H9 (cell line): ENCODE data around the gene CTNNA3. TPM values are rescaled to one million over a fixed set of nuclear protein-coding genes. Genes with fewer than 3 reads are reported as not detected.

Experiments used
- DNase-seq: peaks from one replicate; pipeline ENCODE4 v3.0.0-alpha.2; 2017
- H2AFZ ChIP-seq: one replicate; pipeline ENCODE4 v1.6.1; 2013; ENCODE audit warnings: mild to moderate bottlenecking, low read length, control low read depth, moderate library complexity
- H2AK5ac ChIP-seq: 2 replicates; pipeline ENCODE4 v1.6.1; 2013; ENCODE audit warnings: low read length, control low read depth, mixed read lengths; ENCODE audit not compliant: insufficient read length
- H2BK120ac ChIP-seq: one replicate; pipeline ENCODE4 v1.6.1; 2013; ENCODE audit warnings: low read depth, mild to moderate bottlenecking, low read length, control low read depth, inconsistent platforms; ENCODE audit not compliant: poor library complexity, severe bottlenecking
- H2BK12ac ChIP-seq: 2 replicates; pipeline ENCODE4 v1.6.1; 2013; ENCODE audit warnings: low read length, control low read depth, mixed read lengths, low read depth; ENCODE audit not compliant: insufficient read length
- H2BK15ac ChIP-seq: 2 replicates; pipeline ENCODE4 v1.6.1; 2013; ENCODE audit warnings: low read depth, low read length, control low read depth
- H2BK20ac ChIP-seq: one replicate; pipeline ENCODE4 v1.6.1; 2013; ENCODE audit warnings: low read depth, mild to moderate bottlenecking, low read length, control low read depth, inconsistent platforms; ENCODE audit not compliant: poor library complexity, severe bottlenecking
- H2BK5ac ChIP-seq: 2 replicates; pipeline ENCODE4 v1.6.1; 2013; ENCODE audit warnings: low read length, control low read depth, mixed read lengths; ENCODE audit not compliant: insufficient read length
- H3K14ac ChIP-seq: 2 replicates; pipeline ENCODE4 v1.6.1; 2013; ENCODE audit warnings: low read length, control low read depth; ENCODE audit not compliant: insufficient read depth
- H3K18ac ChIP-seq: 2 replicates; pipeline ENCODE4 v1.6.1; 2013; ENCODE audit warnings: low read depth, mild to moderate bottlenecking, mixed read lengths, low read length, control low read depth; ENCODE audit not compliant: insufficient read length
- H3K23ac ChIP-seq: 2 replicates; pipeline ENCODE4 v1.6.1; 2013; ENCODE audit warnings: low read length, control low read depth, mixed read lengths, low read depth; ENCODE audit not compliant: insufficient read length
- H3K23me2 ChIP-seq: 2 replicates; pipeline ENCODE4 v1.6.1; 2013; ENCODE audit warnings: low read depth, mild to moderate bottlenecking, mixed read lengths, low read length, control low read depth; ENCODE audit not compliant: insufficient read length, poor library complexity, severe bottlenecking
- H3K27ac ChIP-seq: 2 replicates; pipeline ENCODE4 v1.5.1; 2013; ENCODE audit warnings: low read length, control low read depth, mixed read lengths, low read depth; ENCODE audit not compliant: insufficient read length
- H3K27me3 ChIP-seq: 2 replicates; pipeline ENCODE4 v1.6.1; 2013; ENCODE audit warnings: low read length, control low read depth, inconsistent platforms; ENCODE audit not compliant: insufficient read depth
- H3K4ac ChIP-seq: 2 replicates; pipeline ENCODE4 v1.6.1; 2013; ENCODE audit warnings: low read depth, mild to moderate bottlenecking, control low read depth, inconsistent platforms, low read length, moderate library complexity
- H3K4me1 ChIP-seq: 2 replicates; pipeline ENCODE4 v1.6.1; 2013; ENCODE audit warnings: low read length, control low read depth, inconsistent platforms; ENCODE audit not compliant: insufficient read depth
- H3K4me2 ChIP-seq: 2 replicates; pipeline ENCODE4 v1.6.1; 2013; ENCODE audit warnings: low read length, control low read depth, mixed read lengths; ENCODE audit not compliant: insufficient read length, insufficient read depth
- H3K56ac ChIP-seq: 2 replicates; pipeline ENCODE4 v1.6.1; 2013; ENCODE audit warnings: low read depth, mild to moderate bottlenecking, mixed read lengths, low read length, control low read depth; ENCODE audit not compliant: insufficient read length
- H3K79me1 ChIP-seq: 2 replicates; pipeline ENCODE4 v1.6.1; 2013; ENCODE audit warnings: low read depth, mild to moderate bottlenecking, moderate library complexity, low read length, control low read depth, inconsistent platforms; ENCODE audit not compliant: insufficient read depth, poor library complexity, severe bottlenecking
- H3K79me2 ChIP-seq: 2 replicates; pipeline ENCODE4 v1.6.1; 2013; ENCODE audit warnings: low read length, control low read depth, inconsistent platforms; ENCODE audit not compliant: insufficient read depth
- H3K9ac ChIP-seq: 2 replicates; pipeline ENCODE4 v1.6.1; 2013; ENCODE audit warnings: low read length, control low read depth, mixed read lengths; ENCODE audit not compliant: insufficient read length; ENCODE audit errors: extremely low read depth
- H3K9me3 ChIP-seq: one replicate; pipeline ENCODE4 v1.6.1; 2013; ENCODE audit warnings: low read depth, low read length, inconsistent platforms; ENCODE audit not compliant: control insufficient read depth
- H3T11ph ChIP-seq: one replicate; pipeline ENCODE4 v1.6.1; 2013; ENCODE audit warnings: mild to moderate bottlenecking, low read length, control low read depth, inconsistent platforms
- H4K20me1 ChIP-seq: one replicate; pipeline ENCODE4 v1.6.1; 2013; ENCODE audit not compliant: control insufficient read depth, insufficient read length, insufficient read depth
- H4K5ac ChIP-seq: 2 replicates; pipeline ENCODE4 v1.6.1; 2013; ENCODE audit warnings: low read depth, mild to moderate bottlenecking, mixed read lengths, low read length, control low read depth; ENCODE audit not compliant: insufficient read length
- H4K8ac ChIP-seq: replicated peaks from 2 replicates; pipeline ENCODE4 v1.6.1; 2013; ENCODE audit warnings: low read length, control low read depth, mixed read lengths, low read depth; ENCODE audit not compliant: insufficient read length
- H4K91ac ChIP-seq: 2 replicates; pipeline ENCODE4 v1.6.1; 2013; ENCODE audit warnings: low read depth, mild to moderate bottlenecking, moderate library complexity, mixed read lengths, low read length, control low read depth; ENCODE audit not compliant: insufficient read length
- H3K27ac Mint-ChIP-seq, 3 experiments: 2 replicates in 2 of 3; 3 replicates in 1 of 3; pipeline ENCODE4 v1.8.0; 2020 to 2021; ENCODE audit warnings: mixed read lengths in 3 of 3, mild to moderate bottlenecking in 1 of 3, moderate library complexity in 1 of 3
- H3K27me3 Mint-ChIP-seq: 2 replicates; pipeline ENCODE4 v1.8.0; 2021; ENCODE audit warnings: low read depth, mild to moderate bottlenecking, moderate library complexity, mixed read lengths
- H3K36me3 Mint-ChIP-seq, 3 experiments: 2 replicates in 2 of 3; 3 replicates in 1 of 3; pipeline ENCODE4 v1.8.0; 2020 to 2021; ENCODE audit warnings: low read depth in 3 of 3, mixed read lengths in 3 of 3; ENCODE audit not compliant: insufficient read depth in 1 of 3
- H3K4me1 Mint-ChIP-seq, 2 experiments: 2 replicates each; pipeline ENCODE4 v1.8.0; 2020; ENCODE audit warnings: mixed read lengths in 2 of 2
- H3K4me3 Mint-ChIP-seq, 2 experiments: 2 replicates in 1 of 2; 3 replicates in 1 of 2; pipeline ENCODE4 v1.8.0; 2020 to 2021; ENCODE audit warnings: mild to moderate bottlenecking in 2 of 2, mixed read lengths in 2 of 2, moderate library complexity in 1 of 2
- H3K9me3 Mint-ChIP-seq, 2 experiments: 2 replicates in 1 of 2; 3 replicates in 1 of 2; pipeline ENCODE4 v1.8.0; 2020; ENCODE audit warnings: mild to moderate bottlenecking in 2 of 2, mixed read lengths in 2 of 2, moderate library complexity in 1 of 2
- CTCF ChIP-seq: fragments of 200-600 bp; sonication (generic); conservative IDR thresholded peaks from 3 replicates; pipeline ENCODE4 v1.8.0; 2021; ENCODE audit warnings: antibody characterized with exemption, mild to moderate bottlenecking
- total RNA-seq: library from RNA; stranded (reverse); gene quantifications from 2 replicates; pipeline ENCODE4 v1.2.1, GENCODE V29; 2021

The CTNNA3 gene
- total RNA-seq, 1 experiment from 2014 or later = 3.3 TPM

DNA sequence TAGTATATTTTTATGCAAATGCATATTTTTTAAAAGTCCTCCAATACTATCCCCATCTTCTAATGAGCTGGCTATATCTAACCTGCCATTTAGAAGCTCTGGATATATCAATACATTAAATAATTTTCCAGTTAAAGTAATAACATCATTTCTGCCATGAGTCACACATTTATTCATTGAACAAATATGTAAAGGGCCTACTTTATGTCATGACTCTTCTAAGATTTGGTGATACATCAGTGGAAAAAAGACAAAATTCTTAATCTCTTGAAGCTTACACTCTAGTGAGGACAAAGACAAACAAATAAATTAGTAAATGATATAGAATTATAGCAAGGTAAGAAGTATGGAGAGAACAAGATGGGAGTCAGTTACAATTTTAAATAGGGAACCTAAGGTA lies 1487.0 kb downstream of the CTNNA3 start:
- no peak overlapping the region for H2AK5ac ChIP-seq
- no peak overlapping the region for H3K18ac ChIP-seq
- DNase-seq = no peak
- no peaks in the 10 kb centered on the region for H3K79me2 ChIP-seq
- Mint-ChIP-seq H3K27ac (no peak overlapping the region), H3K27me3 (no peaks in the 10 kb centered on the region), H3K4me3 (no peak overlapping the region), H3K4me1 (peaks cover 0 to 3% of the 10 kb centered on the region in 2 experiments; a peak in 1 of 4 replicates), H3K36me3 (no peaks in the 10 kb centered on the region), H3K9me3 (no peaks in the 10 kb centered on the region)
- no peak overlapping the region for H2AFZ ChIP-seq
- H2BK5ac ChIP-seq = no peak overlapping the region
- no peak overlapping the region for H2BK15ac ChIP-seq
- TF ChIP-seq CTCF = no peak
- H3T11ph ChIP-seq = no peak overlapping the region
- H3K27me3 ChIP-seq = no peaks in the 10 kb centered on the region
- no peaks in the 10 kb centered on the region for H3K79me1 ChIP-seq
- H3K4me2 ChIP-seq = no peak overlapping the region
- H3K56ac ChIP-seq = no peak overlapping the region
- no peak overlapping the region for H3K23ac ChIP-seq
- no peaks in the 10 kb centered on the region for H3K9me3 ChIP-seq
- H4K8ac ChIP-seq = no peak overlapping the region
- H3K23me2 ChIP-seq = no peaks in the 10 kb centered on the region
- H3K14ac ChIP-seq = no peak overlapping the region
- no peak overlapping the region for H4K91ac ChIP-seq
- H2BK120ac ChIP-seq = no peak overlapping the region
- no peak overlapping the region for H3K9ac ChIP-seq
- H3K4ac ChIP-seq = no peak overlapping the region
- no peaks in the 10 kb centered on the region for H4K20me1 ChIP-seq
- no peak overlapping the region for H3K27ac ChIP-seq
- no peak overlapping the region for H4K5ac ChIP-seq
- no peak overlapping the region for H2BK12ac ChIP-seq
- no peaks in the 10 kb centered on the region for H3K4me1 ChIP-seq
- no peak overlapping the region for H2BK20ac ChIP-seq
